GM19025 (cell line): Measurements from ENCODE around the gene ACSF3.

ENCODE experiments used
- ATAC-seq: cut with Tn5 transposase; IDR thresholded peaks from one replicate; pipeline ENCODE4 v1.9.1; 2021; ENCODE audit warnings: mild to moderate bottlenecking, low read depth, moderate library complexity; ENCODE audit not compliant: unreplicated experiment

ACSF3 gene

DNA sequence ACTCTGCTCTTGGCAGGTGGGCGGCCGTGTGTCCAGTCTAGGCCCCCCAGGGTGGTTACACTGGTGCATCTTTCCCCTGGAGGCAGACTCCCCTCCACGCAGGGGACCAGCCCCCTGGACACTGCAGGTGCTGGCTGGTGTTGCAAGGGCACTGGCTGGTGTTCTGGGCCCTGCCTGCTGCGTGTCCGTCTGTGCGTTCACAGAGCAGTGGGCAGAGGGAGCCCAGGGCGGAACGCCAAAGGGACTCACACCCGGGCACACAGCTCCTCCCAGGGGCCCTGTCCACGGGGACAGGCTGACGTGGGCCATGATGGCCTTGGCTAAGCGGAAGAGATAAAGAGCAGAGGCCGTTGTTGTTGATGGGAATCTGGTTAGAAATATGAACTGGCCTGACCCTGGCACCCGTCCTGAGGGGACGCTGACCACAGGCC is 27.3 kb downstream of the ACSF3 start:
- no peak for ATAC-seq

DNA sequence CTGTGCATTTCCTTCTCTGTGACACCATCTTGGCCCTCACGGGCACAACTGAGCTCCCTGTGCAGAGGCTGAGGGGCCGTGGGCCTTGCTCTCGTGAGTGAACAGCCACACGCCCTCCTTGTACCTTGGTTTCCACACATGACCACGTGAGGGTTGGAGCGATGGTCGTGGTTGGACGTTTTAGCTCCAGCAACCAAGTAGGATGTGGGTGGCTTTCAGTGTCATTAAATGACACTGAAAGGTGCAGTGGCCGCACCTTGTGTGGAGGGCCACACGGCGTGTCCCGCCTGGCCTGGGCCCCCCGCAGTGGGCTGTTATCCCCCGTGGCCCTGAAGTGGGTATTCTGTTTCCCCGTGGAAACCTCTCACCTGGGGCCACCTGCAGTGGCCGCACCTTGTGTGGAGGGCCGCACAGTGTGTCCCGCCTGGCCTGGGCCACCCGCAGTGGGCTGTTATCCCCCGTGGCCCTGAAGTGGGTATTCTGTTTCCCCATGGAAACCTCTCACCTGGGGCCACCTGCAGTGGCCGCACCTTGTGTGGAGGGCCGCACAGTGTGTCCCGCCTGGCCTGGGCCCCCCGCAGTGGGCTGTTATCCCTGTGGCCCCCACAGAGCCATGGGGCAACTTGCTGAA is 28.2 kb downstream of the ACSF3 start:
- ATAC-seq = no peak

DNA sequence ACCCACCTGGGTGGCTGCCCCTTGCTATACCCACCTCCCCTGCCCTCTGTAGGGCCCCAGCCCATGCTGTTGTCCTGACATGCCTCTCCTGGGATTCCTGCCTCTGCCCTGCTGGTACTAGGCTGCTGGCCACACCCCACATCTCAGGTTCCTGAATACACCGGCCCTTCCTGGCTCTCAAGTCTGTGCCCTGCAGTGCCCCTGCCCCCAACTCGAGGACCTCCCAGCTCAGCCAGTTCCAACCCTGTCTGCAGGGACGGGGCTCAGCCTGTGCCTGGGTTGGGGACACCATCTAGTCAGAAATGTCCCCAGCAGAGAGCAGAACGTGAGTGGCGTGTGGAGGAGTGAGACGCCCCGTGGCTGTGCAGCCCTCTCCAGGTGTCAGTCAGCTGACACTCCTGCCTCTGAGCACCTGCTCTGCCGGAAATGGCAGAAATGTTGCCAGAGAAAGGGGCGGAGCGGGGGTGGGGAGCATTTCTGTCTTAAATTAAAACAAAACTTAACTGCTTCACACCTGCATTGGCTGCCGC is 28.7 kb downstream of the ACSF3 start:
- no peak for ATAC-seq

DNA sequence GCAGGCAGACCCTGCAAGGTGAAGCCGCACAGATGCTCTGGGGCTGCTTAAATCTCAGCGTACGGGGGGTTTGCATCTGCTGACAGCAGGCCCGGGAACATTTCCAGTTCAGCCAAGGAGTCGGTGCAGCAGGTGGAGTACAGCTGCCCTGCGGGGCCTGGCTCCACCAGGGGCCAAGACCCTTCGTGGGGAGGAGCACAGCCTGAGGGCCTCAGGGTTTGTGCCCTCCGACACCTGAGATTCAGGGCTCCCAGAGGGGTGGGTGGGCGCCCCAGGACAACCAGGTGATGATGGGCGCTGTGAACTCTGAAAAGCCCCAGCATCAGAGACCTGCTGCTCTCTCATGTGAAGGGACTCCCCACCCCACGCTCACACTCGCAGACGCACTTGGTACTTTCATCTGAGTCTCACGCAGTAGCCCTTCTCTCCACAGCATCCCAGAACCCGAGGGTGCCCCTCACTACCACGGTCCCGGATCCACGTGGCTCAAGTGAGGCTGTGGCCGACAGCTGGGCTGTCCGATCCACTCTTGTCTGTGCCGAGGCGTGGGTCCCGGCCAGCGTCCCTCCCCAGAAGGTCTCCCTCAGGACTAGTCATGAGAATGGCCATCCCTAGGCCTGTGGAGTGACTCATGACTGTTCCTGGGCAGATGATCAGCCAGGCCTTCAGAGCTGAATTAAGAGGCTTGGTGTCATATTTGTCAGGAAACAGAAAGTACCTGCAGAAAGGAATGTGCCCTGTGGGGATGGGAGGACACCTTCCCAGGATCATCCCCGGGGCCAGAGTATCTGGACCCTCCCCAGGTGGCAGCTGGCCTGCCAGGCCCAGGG is 29.6 kb downstream of the ACSF3 start:
- ATAC-seq = no peak

DNA sequence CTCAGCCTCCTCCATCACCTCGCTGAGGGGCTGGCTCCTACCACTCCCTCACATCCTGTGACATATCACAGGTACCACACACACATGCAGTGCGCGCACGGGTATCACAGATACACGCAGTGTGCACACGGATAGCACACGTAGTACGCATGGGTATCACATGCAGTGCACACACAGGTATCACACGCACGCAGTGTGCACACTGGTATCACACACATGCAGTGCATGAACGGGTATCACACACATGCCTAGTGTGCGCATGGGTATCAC is 30.1 kb downstream of the ACSF3 start:
- ATAC-seq = no peak

DNA sequence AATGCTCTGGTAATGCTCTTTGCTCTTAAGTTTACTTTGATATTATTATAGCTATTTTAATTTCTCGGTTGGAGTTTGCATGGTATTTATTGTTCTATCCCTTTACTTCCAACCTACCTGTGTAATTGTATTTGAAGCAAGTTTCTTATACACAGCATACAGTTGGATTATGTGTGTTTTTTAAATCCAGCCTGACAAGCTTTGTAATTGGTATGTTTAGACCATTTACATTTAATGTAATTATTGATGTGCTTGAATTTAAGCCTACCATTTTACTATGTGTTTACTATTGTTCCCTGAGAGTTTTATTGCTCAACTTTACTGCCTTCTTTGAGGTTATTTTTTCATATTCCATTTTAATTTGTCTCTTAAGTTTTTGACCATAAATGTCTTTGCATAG is 35.7 kb downstream of the ACSF3 start:
- no peak for ATAC-seq

DNA sequence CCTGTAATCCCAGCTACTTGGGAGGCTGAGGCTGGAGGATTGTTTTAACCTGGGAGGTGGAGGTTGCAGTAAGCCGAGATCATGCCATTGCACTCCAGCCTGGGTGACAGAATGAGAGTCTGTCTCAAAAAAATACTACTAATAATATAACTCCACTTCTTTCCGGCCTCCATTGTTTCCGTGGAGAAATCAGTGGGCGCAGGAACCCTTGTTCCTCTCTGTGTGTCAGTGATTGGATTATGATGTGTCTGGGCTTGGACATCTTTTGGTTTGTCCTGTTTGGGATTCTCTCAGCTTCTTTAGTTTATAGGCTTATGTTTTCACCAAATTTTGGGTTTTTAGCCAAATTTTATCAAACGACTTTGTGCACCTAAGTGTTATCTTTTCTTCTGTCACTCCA is 36.8 kb downstream of the ACSF3 start:
- ATAC-seq = no peak

DNA sequence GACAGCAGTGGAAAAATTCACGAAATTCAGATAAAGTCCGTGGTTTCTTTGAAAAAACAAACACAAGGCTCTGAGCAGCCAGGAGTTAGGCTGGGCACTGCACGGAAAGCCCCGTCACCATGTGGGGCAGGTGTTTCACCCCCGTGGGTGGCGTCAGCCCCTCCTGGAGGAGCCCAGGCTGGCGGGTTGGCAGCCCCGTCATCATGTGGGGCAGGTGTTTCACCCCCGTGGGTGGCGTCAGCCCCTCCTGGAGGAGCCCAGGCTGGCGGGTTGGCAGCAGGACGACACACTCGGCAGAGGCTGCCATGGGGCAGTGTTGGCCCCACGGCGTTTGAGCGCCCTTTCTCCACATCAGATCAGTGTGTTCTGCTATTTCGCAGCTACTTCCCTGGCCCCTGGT is 38.1 kb downstream of the ACSF3 start:
- ATAC-seq = no peak

DNA sequence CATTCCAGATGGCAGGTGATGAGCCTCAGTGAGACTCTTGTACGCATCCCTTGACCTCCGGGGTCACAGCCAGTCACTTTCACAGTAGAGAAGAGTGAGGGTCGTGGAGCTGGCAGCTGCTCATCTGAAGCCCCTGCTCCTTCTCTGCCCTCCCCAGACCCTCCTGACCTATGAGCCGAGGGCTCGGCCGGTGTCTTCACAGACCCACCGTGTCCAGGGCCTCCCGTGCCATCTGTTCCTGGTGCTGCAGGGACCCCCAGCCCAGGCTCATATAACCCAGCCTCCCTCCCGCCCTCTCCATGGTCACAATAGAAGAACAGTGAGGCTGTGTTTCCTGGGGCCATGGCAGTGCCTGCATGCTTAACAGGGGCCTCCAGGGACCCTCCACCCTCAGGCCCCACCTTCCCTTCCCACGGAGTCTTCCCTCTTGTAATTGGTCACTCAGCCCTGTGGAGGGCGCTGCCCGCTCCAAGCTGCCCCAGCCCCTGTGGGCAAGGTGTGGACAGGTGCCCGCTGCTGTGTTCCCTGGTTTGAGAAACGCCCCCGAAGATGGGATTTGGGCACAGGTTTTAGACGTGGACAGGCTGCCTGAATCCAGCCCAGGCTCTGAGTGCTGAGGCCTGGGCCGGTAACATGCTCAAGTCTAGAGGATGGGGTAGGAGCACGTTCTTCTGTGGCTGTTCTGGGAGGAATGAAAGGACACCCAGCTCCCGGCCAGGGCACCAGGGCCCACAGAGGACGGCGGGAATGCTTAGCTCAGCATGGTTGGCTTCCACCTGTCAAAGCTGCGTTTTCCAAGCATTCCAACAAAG is 38.7 kb downstream of the ACSF3 start:
- ATAC-seq = no peak

DNA sequence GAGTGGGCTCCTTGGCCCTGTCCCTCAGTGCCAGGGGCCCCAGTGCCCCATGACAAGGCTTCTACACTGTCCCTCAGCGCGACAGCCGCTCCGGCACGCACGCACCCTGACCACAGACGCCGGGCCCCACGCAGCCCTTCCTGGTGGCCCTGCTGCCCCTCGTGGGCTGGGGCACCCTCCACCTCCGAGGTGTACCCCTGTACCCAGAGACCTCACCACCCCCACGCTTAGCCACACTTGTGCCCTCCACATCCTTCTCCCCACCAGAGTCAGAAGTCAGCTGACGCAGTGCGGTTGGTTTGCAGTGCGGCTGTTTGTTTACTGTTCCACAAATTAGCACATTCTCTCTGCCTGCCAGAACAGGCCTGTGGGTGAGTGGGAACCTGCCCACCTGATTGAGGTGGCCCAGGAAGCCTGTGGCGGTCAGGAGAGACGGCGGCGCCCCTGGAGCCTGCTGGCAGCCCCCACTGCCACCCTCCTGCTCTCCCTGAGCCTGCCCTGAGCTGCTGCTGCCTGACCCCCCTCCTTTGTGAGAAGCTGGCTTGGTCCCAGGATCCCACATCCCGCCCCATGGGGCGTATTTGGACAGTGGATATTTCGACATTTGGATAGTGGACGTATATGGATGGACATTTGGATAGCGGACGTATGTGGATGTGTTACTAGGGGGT is 39.9 kb downstream of the ACSF3 start:
- no peak for ATAC-seq

DNA sequence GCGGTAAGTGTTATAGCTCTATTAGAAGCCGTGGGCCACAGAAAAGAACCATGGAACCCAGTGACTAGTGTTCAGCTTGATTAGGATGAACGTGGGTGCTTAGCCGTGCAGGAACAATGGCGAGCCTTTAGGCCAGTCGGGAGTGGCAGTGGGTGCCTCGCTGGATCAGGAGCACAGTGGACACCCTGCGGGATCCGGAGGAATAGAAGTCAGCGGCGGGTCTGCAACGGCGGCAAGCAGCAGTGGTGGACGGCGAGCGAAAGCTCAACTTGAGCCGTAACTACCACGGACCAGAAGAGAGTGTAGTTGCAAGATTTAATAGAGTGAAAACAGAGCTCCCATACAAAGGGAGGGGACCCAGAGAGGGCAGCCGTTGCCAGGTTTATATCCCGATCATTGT is 40.6 kb downstream of the ACSF3 start:
- no peak for ATAC-seq

DNA sequence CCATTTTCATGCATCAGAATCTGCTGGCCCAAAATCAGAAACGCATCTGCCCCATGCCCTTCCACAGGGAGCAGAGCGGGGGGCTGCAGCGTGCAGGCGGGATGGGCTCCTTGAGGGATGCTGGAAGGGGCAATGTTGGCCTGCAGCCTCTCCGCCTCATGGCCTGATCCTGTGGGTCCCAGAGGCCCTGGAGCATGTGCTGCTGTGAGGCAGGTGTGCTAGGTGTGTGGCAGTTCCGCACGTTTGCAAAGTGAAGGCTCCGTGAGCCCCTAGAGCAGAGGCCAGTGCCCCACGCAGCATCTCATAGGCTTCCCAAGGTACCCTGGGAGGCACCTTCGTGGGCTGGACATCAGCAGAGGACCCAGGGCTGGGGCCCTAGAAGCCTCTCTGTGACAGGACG is 41.5 kb downstream of the ACSF3 start:
- no peak for ATAC-seq

DNA sequence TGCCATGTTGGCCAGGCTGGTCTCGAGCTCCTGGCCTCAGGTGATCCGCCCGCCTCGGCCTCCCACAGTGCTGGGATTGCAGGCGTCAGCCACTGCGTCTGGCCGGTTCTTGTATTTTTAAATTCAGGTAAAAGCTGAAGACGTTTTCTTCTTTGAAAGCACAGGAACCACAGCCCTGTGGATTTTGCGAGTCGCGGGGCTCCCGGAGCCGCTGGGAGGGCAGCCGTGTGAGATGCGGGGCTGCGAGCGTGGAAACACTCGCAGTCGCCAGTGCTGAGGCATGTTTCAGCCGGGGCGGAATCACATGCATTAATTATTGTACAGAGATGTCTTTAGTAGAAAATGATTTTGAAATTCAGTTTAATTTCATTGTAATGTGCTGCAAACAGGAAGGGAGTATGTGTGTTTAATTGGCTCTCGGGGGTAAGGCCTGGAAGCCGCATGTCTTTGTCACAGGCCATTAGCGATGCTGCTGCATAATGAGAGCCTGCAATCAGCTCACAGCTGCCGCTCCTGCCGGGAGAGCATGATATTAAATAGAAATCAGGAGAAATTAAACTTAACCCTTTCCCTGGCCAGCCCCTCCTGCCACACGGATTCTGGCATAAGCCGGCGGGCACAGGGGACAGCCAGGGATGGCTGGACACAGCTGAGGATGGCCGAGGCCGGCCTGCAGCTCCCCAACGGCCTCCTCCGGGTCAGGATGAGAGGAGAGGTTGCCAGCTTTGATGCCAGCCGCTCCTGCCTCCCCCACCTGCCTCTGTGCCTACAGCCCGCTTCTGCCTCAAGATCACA is 42.5 kb downstream of the ACSF3 start:
- ATAC-seq = no peak

DNA sequence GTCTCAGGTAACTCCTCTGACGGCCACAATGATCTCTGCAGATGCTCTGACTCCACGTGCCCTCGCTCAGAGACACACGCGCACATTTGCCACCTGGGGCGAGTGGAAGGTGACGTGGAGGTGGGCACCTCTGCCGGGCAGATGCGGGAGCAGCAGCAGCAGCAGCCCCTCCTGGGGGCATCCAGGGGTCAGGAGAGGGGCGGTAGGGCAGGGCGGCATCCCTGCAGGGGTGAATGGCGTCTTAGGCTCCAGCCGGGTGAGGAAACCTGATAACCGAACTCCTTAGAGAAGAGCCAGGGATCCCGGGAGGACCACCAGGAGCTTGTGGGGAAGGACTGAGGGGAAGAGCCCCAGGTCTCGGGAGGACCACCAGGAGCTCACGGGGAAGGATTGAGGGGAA is 43.3 kb downstream of the ACSF3 start:
- ATAC-seq = no peak

DNA sequence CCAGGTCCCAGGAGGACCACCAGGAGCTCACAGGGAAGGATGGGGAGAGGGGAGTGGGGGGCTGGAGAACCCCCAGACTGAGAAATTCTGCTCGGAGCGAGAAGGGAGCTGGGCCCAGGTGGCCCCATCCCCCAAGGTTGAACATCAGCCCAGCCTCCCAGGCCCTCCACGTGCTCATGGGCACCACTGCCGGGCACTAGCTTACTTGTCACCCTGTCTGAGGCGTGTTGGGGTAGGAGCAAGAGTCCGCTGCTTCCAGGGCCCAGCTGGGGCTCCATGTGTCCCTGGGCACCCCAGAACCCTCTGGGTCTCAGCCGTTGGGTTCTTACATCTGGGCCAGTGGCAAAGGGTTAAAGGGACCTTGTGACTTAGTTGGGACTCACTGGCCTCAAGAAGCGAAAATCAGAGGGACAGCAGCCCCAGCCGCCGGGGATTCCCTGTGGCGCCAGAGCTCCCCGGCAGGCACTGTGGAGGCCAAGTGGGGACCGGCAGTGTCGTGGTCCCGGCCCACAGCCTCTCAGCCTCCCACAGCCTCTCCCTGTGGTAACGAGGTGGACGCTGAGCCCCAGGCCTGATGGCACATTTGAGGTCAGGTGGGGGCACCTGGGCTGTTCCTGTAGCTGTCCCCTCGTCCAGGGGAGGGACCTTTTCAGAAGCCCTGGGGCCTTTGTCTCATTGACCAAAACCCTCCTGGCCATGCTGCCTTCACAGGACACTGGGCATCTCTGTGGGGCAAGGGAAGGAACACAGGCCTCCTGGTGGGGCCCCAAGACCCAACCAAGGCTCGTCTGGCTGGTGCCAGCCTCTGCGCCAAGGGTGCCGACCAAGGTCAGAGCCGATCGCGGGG is 44.2 kb downstream of the ACSF3 start:
- no peak for ATAC-seq

DNA sequence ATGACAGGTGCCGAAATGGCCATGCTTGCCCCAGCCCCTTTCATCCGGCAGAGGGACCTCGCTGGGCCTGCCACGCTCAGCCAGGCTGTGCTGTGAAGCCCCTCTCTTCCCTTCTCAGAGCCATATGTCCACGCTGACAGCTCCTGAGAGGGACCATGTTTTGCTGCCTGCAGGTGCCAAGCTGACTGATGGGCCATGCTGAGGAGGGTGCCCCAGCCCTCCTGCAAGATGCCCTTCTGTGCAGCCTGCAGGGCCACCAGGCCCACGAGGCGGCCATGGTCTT is 44.8 kb downstream of the ACSF3 start:
- no peak for ATAC-seq

DNA sequence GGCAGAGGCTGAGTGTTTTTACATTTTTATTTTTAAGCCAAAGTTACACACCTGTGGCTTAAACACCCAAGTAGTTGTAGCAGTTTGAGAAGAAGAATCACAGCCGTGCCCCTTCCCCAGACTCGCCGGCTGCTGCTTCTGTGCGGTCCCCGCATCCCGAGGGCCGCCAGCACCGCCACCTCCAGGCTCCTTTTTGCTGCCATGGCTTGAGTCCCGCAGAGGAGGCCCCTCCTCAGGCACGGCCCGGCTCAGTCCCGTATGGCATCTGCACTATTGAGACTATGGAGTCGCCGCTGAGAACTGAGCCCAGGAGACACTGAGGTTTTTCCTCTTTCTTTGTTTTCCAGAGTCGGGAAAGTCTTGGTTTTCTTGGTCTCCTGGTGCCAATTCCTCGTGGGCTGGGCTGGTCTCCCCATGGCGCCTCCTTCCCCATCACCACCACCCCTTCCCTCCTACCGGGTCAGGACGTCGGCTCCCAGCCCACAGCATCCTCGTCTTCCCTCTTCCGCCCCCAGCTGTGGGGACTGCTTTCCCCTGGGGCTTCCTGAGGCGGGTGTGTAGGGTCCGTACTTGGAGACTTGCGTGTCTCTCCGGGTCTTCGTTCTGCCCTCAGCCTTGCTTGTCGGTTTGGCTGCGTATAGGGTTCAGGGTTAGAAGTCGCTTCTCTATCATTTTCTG is 45.3 kb downstream of the ACSF3 start:
- no peak for ATAC-seq

DNA sequence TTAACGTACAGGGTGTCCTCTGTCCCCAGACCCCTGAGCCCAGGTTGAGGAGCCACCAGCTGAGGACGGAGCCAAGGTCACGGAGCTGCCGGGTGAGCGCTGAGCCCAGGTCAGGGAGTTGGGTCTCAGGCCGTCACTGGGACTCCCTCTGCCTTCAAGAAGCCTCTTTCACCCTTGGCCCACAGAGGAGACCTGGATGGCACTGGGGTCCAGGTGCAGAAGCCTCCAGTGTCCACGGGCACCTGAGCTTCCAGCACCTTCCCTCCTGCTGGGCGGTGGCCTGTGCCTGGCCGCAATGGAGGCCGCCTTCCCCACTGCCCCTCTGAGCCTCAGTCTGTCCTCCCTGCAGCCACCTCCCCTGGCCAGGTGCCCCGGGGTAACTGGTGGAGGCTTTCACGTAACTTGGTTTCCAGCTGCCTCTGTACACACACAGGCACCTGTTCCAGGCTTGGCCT is 46.3 kb downstream of the ACSF3 start:
- ATAC-seq = no peak

DNA sequence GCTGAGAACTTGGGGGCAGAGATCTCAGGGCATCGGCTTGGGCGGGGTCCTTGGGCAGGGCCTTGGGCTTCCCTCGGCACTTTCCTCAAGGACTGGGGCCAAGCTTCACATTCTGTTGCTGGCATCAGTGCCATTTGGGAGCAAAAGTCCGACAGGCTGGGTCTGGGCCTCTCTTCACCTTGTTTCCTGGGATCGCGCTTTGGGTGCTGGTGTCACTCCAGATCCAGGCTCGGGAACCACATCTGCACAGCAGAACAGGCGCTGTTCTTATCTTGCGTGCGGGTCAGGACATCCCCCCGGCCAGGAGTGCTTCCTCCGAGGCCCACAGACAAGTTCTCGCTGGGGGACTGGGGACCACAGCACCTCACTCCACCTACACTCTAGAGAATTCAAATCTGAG is 46.7 kb downstream of the ACSF3 start:
- ATAC-seq = no peak
